ENCODE results near the gene GALNT17.

- TF ChIP-seq CTCF (tag by site-specific recombination; IDR thresholded peaks at IDR 0.05) (no peak), ZNF529 (tag by site-specific recombination; IDR thresholded peaks at IDR 0.05; ENCODE audit: insufficient replicate concordance) (no peak), ZNF223 (tag by site-specific recombination; IDR thresholded peaks at IDR 0.05) (no peak), FEZF1 (tag by site-specific recombination; IDR thresholded peaks at IDR 0.05) (no peak), MZF1 (tag by site-specific recombination; IDR thresholded peaks at IDR 0.05; ENCODE audit: borderline replicate concordance) (no peak), ZNF555 (tag by site-specific recombination; conservative IDR thresholded peaks at IDR 0.05) (no peak), ZNF19 (tag by site-specific recombination; IDR thresholded peaks at IDR 0.05; ENCODE audit: low read depth) (no peak), SP2 (tag by site-specific recombination; IDR thresholded peaks at IDR 0.05) (no peak), ZNF785 (tag by site-specific recombination; IDR thresholded peaks at IDR 0.05) (no peak), ZSCAN5A (tag by site-specific recombination; IDR thresholded peaks at IDR 0.05) (no peak), GFI1B (tag by site-specific recombination; IDR thresholded peaks at IDR 0.05) (no peak)
Measured at GRCh38 chr7:71439321-71439720, 307.4 kb downstream of the GALNT17 start.

All from HEK293 (cell line).